HT1080 (cell line): ENCODE results near the gene KIRREL3. TPM values are rescaled to one million over a fixed set of nuclear protein-coding genes. Genes with fewer than 3 reads are reported as not detected.

Experiments used
- DNase-seq: peaks from one replicate; pipeline ENCODE4 v3.0.0-alpha.2; 2015; ENCODE audit warnings: low read depth
- total RNA-seq: library from RNA; depleted of rRNA; stranded (reverse); fragments of >200 nt; shearing (Covaris generic); gene quantifications from 2 replicates; pipeline ENCODE4 v1.2.3, GENCODE V29; 2014

The KIRREL3 gene
- total RNA-seq, 1 experiment from 2014 or later = 1.7 TPM

DNA sequence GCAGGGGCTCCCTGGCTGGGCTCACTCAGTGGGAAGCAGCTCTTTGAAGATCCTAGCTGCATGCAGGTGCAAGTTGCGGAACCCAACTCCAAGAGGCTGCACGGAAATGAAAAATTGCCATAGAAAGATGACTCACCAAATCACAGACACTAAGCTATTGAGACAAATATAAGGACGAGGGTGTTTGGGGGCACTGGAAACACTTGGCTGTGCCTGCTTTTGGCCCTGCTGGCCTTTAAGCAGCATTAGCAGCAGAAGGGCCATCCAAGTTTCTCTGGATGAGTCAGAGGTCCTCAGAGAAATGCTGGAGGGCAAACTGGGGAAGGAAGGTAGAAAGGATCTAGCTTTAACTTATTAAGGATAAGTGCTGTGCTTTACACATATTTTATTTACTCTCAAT is 282.3 kb downstream of the KIRREL3 start:
- peak; percentile 53 for DNase-seq

DNA sequence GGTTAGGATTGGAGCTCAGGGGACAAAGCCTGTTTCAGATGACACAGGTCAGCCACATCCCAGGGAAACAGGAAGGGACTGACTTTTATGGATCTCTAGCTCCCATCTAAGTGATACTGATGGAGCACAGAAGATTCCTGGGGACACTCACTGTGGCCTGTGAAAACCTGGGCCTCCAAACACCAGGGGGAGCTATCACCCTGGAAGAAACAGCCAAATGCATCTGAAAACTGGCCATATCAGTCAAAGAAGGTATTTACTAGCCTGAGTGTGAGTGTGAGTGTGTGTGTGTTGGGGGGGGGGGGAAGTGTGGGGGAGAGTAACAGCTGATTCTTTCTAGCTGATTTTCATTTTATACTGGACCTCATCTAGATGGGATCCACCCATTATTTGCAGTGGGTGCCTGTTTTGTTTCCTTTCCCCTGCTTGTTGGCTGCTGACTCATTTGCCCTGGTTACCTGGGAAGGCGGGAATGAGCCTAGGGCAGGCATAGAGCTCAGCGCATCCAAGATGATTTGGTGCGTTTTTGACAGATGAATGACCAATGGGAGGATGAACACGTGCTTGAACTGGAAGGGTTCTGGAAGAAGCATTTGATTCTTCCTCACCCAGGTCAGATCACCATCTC is 284.0 kb downstream of the KIRREL3 start:
- peak; percentile 55 for DNase-seq

DNA sequence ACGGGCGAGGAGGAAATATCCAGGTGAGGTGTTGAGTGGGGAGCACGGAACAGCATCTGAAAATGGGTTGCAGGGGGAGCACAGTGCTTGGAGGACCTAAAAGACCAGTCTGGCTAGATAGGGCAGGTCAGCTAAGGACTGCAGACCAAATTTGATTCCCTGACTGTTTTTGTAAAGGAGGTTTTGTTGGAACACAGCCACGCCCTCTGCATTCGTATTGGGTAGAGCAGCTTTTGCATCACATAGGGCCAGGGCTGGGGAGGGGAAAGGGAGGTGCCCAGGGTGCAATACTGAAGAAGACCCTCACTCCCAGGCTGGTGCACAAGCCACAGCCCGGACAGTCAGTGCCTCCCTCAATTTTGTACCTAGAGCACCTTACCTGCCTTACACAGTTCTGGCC is 286.8 kb downstream of the KIRREL3 start:
- no peak for DNase-seq

DNA sequence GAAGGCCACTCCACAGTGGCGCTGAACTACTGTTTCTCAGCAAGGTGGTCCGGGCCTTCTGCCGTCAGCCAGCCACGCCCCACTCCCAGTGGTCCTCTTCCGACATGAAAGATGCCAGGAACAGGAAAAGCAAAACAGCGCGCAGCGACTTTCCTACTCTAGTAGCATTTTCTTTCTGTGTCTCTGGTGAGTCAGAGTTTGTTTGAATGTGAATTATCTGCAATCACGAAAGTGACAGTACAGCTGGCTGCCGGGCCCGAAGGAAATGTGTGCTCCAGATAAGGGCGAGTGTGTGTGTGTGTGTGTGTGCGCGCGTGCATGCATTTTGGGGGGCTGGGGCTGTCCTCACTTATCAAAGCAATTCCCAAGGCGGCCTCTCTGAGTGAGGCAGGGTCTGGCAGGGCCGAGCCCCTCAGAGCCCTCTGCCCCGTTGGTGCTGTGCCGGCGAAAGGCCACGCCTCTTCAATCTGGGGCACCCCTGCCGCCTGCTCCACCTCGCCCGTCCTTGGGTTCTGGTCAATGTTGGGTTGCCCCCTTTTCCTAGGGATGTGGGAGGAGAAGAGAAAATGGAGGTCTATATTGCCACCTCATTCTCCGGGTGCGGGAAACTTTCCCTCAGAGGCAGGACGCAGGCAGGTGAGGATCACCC is 288.5 kb downstream of the KIRREL3 start:
- DNase-seq = no peak

DNA sequence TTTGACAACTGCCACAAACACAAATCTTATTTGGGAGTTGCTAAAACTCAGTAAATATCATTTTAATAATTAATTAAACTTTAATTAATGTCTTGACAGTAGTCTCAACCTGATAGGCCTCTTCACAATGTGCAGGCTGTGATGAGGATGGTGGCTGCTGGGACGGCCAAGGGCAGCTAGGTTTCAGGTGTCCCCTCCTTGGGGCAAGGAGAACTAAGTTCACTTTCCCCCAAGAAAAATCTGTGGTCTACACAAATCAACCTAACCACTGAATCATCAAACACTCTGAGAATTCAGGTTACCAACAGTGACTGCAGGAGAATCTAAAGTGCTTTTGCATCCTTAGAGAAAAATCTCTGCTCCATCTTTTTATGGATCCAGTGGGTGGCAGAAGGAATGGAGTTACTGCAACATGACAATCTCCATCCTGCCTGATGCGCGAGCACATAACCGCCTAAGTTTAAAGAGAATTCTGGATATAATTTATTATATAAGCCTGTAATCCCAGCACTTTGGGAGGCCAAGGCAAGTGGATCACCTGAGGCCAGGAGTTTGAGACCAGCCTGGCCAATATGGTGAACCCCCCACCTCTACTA is 289.7 kb downstream of the KIRREL3 start:
- DNase-seq = no peak

DNA sequence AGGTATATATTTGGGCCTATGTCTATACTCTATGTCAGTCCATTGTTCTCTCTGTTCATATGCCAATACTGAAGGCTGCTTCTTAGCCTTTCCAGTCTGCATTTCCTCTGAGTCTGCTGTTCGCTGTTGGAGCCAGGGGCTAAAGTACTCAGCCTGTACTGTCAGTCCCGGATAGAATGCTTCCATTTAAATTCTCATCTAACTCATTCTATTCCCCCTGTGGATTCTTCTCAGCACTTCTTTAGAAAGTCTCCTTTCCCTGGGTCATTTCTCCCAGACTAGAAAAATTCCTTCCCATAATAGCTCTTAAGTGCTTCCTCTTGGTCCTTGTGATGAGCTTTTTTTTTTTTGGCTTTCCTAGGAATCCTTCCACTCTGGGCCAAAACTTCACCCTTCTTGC is 293.1 kb downstream of the KIRREL3 start:
- no peak for DNase-seq

DNA sequence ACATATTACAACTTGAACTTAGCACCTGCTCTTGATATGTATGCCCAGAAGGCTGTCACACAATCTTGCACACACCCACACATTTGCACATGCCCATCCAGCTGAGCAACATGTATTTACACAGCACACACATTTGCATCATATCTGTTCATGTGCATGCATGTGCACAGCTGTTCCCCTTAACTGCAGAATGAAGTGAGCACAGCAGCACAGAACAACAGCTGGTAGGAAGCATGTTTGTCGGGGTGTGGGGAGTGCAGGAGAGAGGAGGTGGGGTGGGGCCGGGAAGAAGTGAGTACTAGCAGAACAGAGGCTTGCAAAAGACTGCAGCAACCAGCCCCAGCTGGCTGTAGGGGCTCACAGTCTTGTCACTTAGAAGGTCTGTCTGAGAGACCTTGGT is 296.5 kb downstream of the KIRREL3 start:
- no peak for DNase-seq

DNA sequence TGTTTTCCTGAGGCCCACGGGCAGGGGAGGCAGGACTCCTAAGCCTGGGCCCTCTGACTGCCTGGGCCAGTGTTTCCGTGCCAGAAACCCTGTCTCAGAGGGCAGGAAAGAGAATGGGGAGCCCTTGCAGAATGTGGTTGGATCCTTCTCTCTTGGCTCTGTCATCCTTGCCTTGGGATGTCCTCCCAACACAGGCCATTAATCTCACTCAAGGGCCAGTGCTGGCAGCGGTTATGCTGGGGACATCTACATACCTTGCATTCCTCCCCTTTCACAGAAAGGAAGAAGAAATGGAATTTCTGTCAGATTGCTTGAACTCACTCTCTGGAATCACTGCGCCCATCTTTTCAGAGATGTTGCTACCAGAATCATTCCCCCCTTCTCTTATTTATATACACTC is 296.9 kb downstream of the KIRREL3 start:
- DNase-seq = no peak

DNA sequence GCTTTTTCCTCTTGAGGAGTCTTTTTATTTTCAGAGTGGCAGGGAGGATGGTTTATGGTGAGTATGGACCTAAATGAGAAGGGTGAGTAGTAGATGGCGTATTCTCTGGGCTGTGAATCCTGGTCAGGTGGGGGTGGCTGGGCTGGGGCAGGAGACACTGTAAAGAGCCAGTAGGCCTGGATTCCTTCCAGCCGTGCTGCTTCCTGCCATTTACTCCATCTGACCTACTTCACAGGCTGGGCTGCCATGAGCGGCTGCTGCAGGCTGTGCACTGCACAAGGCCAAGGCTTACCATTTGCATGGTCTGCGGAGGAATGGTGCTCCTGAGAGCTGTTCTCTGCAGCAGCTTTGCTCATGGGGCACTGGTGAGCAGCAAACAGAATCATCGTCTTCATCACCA is 297.6 kb downstream of the KIRREL3 start:
- no peak for DNase-seq

DNA sequence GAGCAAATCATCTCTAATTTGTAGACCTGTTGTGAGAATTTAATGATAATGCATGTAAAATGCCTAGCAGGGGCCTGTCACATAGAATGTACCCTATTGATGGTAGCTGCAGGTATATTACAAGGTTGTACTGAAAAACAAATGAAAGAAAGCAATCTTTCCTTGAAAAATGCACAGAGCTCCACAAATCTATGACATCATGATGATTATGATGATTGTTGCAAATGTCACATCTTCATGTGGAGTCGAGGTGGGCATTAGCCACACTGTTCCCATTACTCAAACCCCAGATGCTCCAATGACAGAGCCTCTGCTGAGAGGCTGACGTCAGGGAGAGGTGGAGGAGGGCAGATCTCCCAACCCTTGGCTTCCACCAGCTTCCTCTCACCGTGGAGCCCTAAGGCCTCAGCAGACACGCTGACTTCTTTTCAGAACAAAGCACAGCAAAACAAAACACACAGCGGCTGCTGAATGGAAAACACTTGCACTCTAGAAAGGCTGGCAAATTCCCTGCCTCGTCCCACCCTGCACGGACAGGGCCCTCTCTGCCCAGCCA is 298.3 kb downstream of the KIRREL3 start:
- DNase-seq = no peak

DNA sequence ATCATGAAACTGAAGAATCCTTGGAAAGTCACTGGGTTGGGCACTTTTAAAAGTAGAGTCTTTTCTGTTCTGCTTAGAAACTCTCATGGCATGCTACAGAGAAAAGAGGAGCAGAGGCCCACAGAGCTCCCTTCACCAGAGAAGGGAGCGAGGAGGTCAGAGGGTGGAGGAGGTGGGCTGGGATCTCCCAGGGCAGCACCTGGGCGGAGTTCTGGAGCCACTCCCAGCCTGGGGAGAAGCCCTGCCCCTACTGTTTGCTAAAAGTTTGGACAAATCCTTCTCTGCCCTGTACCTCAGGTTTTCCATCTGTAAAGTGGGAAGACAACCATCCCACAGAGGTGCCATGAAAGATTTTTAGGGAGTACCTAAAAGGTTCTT is 299.1 kb downstream of the KIRREL3 start:
- DNase-seq = no peak

DNA sequence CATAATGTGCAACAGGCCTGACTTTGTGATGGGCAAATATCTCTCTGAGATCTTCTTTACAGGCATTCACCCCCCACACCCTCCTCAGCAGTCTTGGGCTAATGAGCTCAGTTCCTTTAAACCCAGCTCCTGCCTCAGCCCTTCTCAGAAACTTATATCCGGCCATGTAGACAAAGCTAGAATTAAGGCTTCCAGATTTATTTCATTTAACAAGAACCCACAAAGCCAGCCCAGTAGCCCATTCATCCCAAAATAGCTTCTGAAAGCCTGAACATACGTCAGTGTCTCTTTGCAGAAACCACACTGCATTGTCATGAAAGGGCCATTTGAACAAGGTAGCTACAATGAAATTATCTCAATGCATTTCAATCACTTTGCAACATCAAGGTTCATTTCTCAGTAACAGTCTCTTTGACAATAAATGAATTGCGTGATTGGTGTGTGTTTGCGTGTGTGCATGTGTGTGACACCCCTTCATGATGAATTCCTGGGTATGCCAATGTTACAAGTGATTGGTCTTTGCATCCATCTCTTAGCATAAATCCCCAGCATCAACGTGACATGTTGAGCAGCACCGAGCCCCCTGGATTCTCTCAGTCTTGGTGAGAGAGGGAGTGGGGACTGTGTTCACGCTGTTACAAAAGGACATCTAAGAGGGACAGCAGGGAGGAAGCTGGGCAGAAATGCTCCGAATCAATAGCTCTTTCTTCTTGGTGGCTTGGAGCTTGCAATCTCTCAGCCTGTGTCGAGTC is 299.6 kb downstream of the KIRREL3 start:
- peak; percentile 32 for DNase-seq

DNA sequence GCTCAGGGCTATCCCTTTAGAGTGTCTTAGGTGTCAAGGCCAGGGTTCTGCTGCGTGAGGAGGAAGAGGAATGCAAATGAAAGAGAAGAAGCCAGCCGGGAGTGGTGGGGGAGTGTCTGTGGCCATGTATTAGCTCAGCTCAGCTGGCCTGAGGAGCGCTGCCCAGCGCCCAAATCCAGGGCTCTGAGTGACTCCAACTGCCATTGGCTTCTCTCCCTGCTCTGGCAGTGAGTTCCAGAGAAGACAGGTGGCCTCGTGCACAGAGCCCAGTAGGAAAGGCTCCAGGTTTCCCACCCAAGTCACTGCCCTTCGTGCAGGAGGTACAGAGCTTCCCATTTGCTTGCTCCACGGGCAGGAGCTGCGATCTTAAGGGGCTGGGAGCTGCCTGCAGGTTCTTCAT is 302.0 kb downstream of the KIRREL3 start:
- DNase-seq = no peak

DNA sequence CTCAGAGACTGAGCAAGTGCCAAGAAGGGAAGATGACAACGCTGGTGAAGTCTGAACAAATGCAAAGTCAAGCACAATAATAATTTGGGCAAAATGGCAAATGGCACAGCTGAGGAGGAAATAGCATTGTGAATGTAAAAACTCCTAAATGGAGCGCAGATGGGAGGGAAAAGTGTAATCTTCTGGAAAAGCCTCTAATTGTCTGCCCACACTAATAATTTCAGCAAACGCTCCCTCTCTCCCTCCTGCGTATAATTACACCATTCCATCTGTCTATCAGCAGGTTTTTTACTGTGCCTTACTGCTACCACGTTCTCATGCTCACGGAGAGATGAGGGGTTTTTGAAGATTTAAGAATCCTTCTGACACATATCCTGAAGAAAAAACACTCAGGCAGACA is 302.6 kb downstream of the KIRREL3 start:
- DNase-seq = no peak

DNA sequence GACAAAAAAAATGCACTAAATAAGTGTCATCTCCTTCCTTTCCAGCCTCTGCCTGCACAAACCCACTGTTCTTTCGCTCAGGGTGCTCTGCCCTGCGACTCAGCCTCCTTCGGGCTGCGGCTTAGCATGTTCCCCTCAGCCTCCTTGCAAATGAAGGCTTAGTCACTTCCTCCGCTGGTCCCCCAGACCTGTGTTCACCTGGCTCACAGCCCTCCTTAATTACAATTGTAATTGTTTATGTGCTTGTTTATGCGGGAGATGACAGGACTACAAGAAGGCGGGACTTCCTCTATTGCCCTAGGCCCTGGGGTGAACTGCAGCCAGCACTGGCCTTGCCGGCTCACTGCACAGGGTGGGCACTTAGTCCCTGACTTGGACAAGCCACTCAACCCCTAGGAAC is 303.6 kb downstream of the KIRREL3 start:
- DNase-seq = peak; percentile 40

DNA sequence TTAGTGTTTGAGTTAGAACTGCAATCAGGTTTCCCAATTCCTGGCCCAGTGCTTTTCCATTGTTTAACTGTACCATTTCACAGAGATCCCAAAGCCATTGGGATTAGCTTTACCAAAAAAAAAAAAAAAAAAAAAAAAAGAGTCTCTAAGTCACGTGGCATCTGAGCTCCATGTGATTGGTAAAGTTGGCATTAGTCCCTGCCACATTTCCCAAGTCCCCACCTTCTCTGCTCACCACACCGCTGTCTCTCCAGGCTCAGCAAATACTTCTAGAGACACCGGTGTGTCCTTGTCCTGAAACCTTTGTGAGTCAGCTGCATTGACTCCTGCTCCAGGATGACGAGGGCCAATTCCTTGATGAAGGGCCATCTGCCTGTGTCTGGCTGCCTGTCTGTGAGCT is 305.3 kb downstream of the KIRREL3 start:
- no peak for DNase-seq

DNA sequence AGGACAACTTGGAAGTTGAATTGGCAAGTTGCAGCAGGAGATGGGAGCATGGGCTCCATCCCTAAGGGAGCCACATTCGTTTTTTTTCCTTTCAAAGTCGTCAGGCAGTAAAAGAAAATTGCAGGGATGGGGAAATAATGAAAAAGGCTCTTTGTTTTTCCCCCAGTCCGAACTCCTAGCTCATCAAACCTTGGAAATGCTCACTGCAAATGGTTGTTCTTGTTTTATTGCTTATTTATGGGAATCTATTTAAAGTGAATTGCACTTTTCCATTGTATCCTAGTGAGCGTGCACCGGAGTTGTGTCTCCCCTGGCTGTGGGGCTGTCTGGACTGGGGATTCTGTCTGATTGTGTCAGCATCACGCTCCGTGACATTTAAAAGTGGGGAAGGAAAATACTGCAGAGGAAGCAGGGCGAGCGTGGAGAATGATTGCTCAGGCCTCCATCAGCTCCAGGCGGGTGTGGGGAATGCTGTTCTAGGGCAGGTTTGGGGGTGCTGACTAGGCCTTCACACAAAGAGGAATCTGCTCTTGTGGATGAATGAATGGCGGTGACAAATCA is 306.4 kb downstream of the KIRREL3 start:
- no peak for DNase-seq

DNA sequence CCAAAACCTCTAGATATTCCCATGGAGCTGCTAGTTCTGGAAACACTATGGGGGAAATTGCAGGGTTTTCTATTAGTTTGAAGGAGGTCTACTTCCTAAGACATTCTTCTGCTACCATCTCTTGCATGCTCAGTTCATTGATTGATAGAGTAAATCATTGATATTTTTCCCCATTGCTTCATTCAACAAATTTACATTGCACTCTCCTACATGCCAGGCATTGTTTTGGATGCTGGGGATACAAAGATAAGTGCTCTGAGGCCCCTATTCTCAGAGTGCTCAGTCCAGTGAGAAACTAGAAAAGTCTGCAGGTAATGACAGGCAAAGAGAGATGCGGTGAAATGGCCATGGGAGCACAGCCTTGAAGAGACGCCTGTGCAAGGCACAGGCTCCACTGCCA is 313.1 kb downstream of the KIRREL3 start:
- DNase-seq = no peak

DNA sequence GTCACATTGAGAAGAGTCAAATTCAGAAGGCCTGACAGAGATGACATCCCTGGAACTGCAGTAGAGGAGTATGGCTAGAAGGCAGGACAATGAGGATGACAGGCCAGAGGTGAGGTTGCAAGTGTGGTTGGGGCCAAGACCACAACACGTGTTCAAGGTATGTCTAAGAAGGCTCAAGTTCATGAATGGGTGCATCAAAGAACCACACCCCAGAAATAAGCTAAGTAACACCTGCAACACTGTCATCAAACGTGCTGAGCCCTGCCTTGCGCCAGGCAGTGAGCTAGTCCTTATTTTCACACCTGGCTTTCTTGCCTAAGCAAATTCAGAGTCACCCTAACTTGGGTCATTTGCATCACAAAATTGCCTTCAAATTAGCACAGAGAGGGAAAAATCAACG is 313.6 kb downstream of the KIRREL3 start:
- DNase-seq = no peak

DNA sequence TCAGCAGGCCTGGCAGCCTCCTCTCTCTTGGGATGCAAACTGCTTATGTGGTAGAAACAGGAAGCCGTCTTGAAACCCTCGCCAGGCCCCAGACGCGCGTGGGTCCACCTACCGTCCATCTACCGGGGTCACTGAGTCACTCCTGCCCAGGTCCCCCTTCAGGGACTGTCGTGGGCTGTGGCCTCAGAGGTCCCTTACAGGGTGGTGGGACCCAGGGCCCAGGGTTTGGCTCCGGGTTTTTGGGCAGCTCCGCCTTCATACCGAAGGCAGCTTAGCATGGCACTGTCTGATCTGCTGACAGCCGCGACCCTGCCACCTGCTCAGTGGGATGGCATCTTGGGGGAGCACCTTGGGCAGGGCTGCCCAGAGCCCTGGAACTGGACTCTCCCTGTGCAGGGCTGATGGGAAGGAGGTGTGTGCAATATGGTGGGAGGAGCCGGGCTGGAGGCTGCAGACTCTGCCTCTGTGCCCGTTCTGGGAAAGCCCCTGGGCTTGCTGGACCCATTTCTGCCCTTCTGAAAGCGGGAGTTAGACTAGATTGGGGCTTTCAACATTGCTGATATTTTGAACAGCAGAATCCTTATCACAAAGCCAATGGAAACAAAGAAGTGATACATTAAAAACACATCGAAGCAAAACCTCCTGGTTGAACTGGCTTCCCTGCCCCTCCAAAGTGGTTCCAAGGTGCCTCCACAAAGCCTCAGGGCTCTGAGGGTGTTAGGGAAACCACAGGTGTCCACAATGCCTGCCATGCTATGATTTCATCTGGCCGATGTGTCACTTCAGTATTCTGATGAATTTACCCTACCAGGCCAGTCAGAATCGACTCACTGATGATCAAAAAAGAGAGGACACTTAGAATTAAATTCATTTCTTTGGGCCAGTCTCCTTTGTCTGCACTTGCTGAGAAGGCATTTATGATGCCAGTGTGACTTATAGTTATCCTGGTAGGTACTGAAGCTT is 316.5 kb downstream of the KIRREL3 start:
- DNase-seq = no peak

DNA sequence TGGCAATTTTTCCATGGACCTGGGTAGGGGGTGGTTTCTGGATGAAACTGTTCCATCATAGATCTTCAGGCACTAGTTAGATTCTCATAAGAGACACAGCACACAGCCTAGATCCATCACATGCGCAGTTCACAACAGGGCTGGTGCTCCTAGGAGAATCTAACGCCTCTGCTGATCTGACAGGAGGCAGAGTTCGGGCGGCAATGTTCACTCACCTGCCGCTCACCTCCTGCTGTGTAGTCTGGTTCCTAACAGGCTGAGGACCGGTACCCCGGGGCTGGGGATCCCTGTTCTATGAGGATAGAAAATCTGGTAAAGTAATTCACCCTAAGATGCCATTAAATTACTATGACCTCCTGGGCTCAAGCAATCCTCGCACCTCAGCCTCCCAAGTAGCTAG is 318.0 kb downstream of the KIRREL3 start:
- DNase-seq = no peak
